H9 (cell line): ENCODE results near the gene LHX4. TPM values are rescaled to one million over a fixed set of nuclear protein-coding genes. Genes with fewer than 3 reads are reported as not detected.
A peak's percentile ranks its signal among the peaks of the same experiment; 100 is the strongest.

Experiments
- DNase-seq: peaks from one replicate; pipeline ENCODE4 v3.0.0-alpha.2; 2017
- H2AFZ ChIP-seq: one replicate; pipeline ENCODE4 v1.6.1; 2013; ENCODE audit warnings: mild to moderate bottlenecking, low read length, control low read depth, moderate library complexity
- H2AK5ac ChIP-seq: 2 replicates; pipeline ENCODE4 v1.6.1; 2013; ENCODE audit warnings: low read length, control low read depth, mixed read lengths; ENCODE audit not compliant: insufficient read length
- H2BK120ac ChIP-seq: one replicate; pipeline ENCODE4 v1.6.1; 2013; ENCODE audit warnings: low read depth, mild to moderate bottlenecking, low read length, control low read depth, inconsistent platforms; ENCODE audit not compliant: poor library complexity, severe bottlenecking
- H2BK12ac ChIP-seq: 2 replicates; pipeline ENCODE4 v1.6.1; 2013; ENCODE audit warnings: low read length, control low read depth, mixed read lengths, low read depth; ENCODE audit not compliant: insufficient read length
- H2BK15ac ChIP-seq: 2 replicates; pipeline ENCODE4 v1.6.1; 2013; ENCODE audit warnings: low read depth, low read length, control low read depth
- H2BK20ac ChIP-seq: one replicate; pipeline ENCODE4 v1.6.1; 2013; ENCODE audit warnings: low read depth, mild to moderate bottlenecking, low read length, control low read depth, inconsistent platforms; ENCODE audit not compliant: poor library complexity, severe bottlenecking
- H2BK5ac ChIP-seq: 2 replicates; pipeline ENCODE4 v1.6.1; 2013; ENCODE audit warnings: low read length, control low read depth, mixed read lengths; ENCODE audit not compliant: insufficient read length
- H3K14ac ChIP-seq: 2 replicates; pipeline ENCODE4 v1.6.1; 2013; ENCODE audit warnings: low read length, control low read depth; ENCODE audit not compliant: insufficient read depth
- H3K18ac ChIP-seq: 2 replicates; pipeline ENCODE4 v1.6.1; 2013; ENCODE audit warnings: low read depth, mild to moderate bottlenecking, mixed read lengths, low read length, control low read depth; ENCODE audit not compliant: insufficient read length
- H3K23ac ChIP-seq: 2 replicates; pipeline ENCODE4 v1.6.1; 2013; ENCODE audit warnings: low read length, control low read depth, mixed read lengths, low read depth; ENCODE audit not compliant: insufficient read length
- H3K23me2 ChIP-seq: 2 replicates; pipeline ENCODE4 v1.6.1; 2013; ENCODE audit warnings: low read depth, mild to moderate bottlenecking, mixed read lengths, low read length, control low read depth; ENCODE audit not compliant: insufficient read length, poor library complexity, severe bottlenecking
- H3K27ac ChIP-seq: 2 replicates; pipeline ENCODE4 v1.5.1; 2013; ENCODE audit warnings: low read length, control low read depth, mixed read lengths, low read depth; ENCODE audit not compliant: insufficient read length
- H3K27me3 ChIP-seq: 2 replicates; pipeline ENCODE4 v1.6.1; 2013; ENCODE audit warnings: low read length, control low read depth, inconsistent platforms; ENCODE audit not compliant: insufficient read depth
- H3K4ac ChIP-seq: 2 replicates; pipeline ENCODE4 v1.6.1; 2013; ENCODE audit warnings: low read depth, mild to moderate bottlenecking, control low read depth, inconsistent platforms, low read length, moderate library complexity
- H3K4me1 ChIP-seq: 2 replicates; pipeline ENCODE4 v1.6.1; 2013; ENCODE audit warnings: low read length, control low read depth, inconsistent platforms; ENCODE audit not compliant: insufficient read depth
- H3K4me2 ChIP-seq: 2 replicates; pipeline ENCODE4 v1.6.1; 2013; ENCODE audit warnings: low read length, control low read depth, mixed read lengths; ENCODE audit not compliant: insufficient read length, insufficient read depth
- H3K56ac ChIP-seq: 2 replicates; pipeline ENCODE4 v1.6.1; 2013; ENCODE audit warnings: low read depth, mild to moderate bottlenecking, mixed read lengths, low read length, control low read depth; ENCODE audit not compliant: insufficient read length
- H3K79me1 ChIP-seq: 2 replicates; pipeline ENCODE4 v1.6.1; 2013; ENCODE audit warnings: low read depth, mild to moderate bottlenecking, moderate library complexity, low read length, control low read depth, inconsistent platforms; ENCODE audit not compliant: insufficient read depth, poor library complexity, severe bottlenecking
- H3K79me2 ChIP-seq: 2 replicates; pipeline ENCODE4 v1.6.1; 2013; ENCODE audit warnings: low read length, control low read depth, inconsistent platforms; ENCODE audit not compliant: insufficient read depth
- H3K9ac ChIP-seq: 2 replicates; pipeline ENCODE4 v1.6.1; 2013; ENCODE audit warnings: low read length, control low read depth, mixed read lengths; ENCODE audit not compliant: insufficient read length; ENCODE audit errors: extremely low read depth
- H3K9me3 ChIP-seq: one replicate; pipeline ENCODE4 v1.6.1; 2013; ENCODE audit warnings: low read depth, low read length, inconsistent platforms; ENCODE audit not compliant: control insufficient read depth
- H3T11ph ChIP-seq: one replicate; pipeline ENCODE4 v1.6.1; 2013; ENCODE audit warnings: mild to moderate bottlenecking, low read length, control low read depth, inconsistent platforms
- H4K20me1 ChIP-seq: one replicate; pipeline ENCODE4 v1.6.1; 2013; ENCODE audit not compliant: control insufficient read depth, insufficient read length, insufficient read depth
- H4K5ac ChIP-seq: 2 replicates; pipeline ENCODE4 v1.6.1; 2013; ENCODE audit warnings: low read depth, mild to moderate bottlenecking, mixed read lengths, low read length, control low read depth; ENCODE audit not compliant: insufficient read length
- H4K8ac ChIP-seq: replicated peaks from 2 replicates; pipeline ENCODE4 v1.6.1; 2013; ENCODE audit warnings: low read length, control low read depth, mixed read lengths, low read depth; ENCODE audit not compliant: insufficient read length
- H4K91ac ChIP-seq: 2 replicates; pipeline ENCODE4 v1.6.1; 2013; ENCODE audit warnings: low read depth, mild to moderate bottlenecking, moderate library complexity, mixed read lengths, low read length, control low read depth; ENCODE audit not compliant: insufficient read length
- H3K27ac Mint-ChIP-seq, 3 experiments: 2 replicates in 2 of 3; 3 replicates in 1 of 3; pipeline ENCODE4 v1.8.0; 2020 to 2021; ENCODE audit warnings: mixed read lengths in 3 of 3, mild to moderate bottlenecking in 1 of 3, moderate library complexity in 1 of 3
- H3K27me3 Mint-ChIP-seq: 2 replicates; pipeline ENCODE4 v1.8.0; 2021; ENCODE audit warnings: low read depth, mild to moderate bottlenecking, moderate library complexity, mixed read lengths
- H3K36me3 Mint-ChIP-seq, 3 experiments: 2 replicates in 2 of 3; 3 replicates in 1 of 3; pipeline ENCODE4 v1.8.0; 2020 to 2021; ENCODE audit warnings: low read depth in 3 of 3, mixed read lengths in 3 of 3; ENCODE audit not compliant: insufficient read depth in 1 of 3
- H3K4me1 Mint-ChIP-seq, 2 experiments: 2 replicates each; pipeline ENCODE4 v1.8.0; 2020; ENCODE audit warnings: mixed read lengths in 2 of 2
- H3K4me3 Mint-ChIP-seq, 2 experiments: 2 replicates in 1 of 2; 3 replicates in 1 of 2; pipeline ENCODE4 v1.8.0; 2020 to 2021; ENCODE audit warnings: mild to moderate bottlenecking in 2 of 2, mixed read lengths in 2 of 2, moderate library complexity in 1 of 2
- H3K9me3 Mint-ChIP-seq, 2 experiments: 2 replicates in 1 of 2; 3 replicates in 1 of 2; pipeline ENCODE4 v1.8.0; 2020; ENCODE audit warnings: mild to moderate bottlenecking in 2 of 2, mixed read lengths in 2 of 2, moderate library complexity in 1 of 2
- WGBS: extraction: QIAGEN DNeasy Blood & Tissue Kit; methylation state at CpG from one replicate; pipeline ENCODE4 v1.1.7; 2013; ENCODE audit warnings: missing lambda C conversion rate, low lambda C conversion rate, mixed read lengths; ENCODE audit not compliant: insufficient read length; ENCODE audit errors: extremely low coverage; 5-methylcytosine and 5-hydroxymethylcytosine counted together
- total RNA-seq: library from RNA; stranded (reverse); gene quantifications from 2 replicates; pipeline ENCODE4 v1.2.1, GENCODE V29; 2021
- TF ChIP-seq, protein P1 (sequence below): fragments of 200-600 bp; sonication (generic); conservative IDR thresholded peaks from 3 replicates; pipeline ENCODE4 v1.8.0; 2021; ENCODE audit warnings: antibody characterized with exemption, mild to moderate bottlenecking

The LHX4 gene
- total RNA-seq, 1 experiment from 2014 or later: 1.9 TPM

DNA sequence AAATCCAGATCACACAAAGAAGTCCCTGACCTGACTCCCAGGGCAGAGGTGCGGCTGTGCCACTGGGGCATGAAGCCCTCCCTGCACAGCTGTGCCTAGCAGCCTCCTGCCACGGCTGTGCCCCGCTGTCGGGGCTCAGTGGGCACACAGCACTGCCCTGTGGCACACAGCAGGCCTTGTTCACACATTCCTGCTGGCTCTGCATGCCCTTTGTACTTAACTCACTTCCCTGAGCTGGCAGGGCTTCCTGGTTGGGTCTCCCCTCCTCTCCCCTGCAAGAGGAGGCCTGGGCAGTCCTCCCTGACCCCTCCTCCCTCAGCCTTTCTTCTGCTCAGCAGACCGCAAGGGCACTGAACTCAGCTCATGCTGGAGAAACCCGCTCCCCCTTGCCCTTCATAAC is 14.8 kb downstream of the LHX4 start:
- H3K27ac ChIP-seq: no peak overlapping the region
- H4K8ac ChIP-seq: no peak overlapping the region
- no peak for DNase-seq
- Mint-ChIP-seq H3K36me3 (no peaks in the 10 kb centered on the region), H3K27me3 (peaks cover 22% of the 10 kb centered on the region), H3K4me1 (peaks cover 42 to 71% of the 10 kb centered on the region in 2 experiments), H3K4me3 (0 out of 5 replicates have a peak overlapping the region, but pooled peaks of 1 of the 2 experiments have one; percentile 25), H3K27ac (no peak overlapping the region), H3K9me3 (peaks cover 0 to 3% of the 10 kb centered on the region in 2 experiments; a peak in 1 of 5 replicates)
- H3K14ac ChIP-seq: no peak overlapping the region; the same call in 1 of the 2 replicates
- H4K91ac ChIP-seq: no peak overlapping the region
- no peak overlapping the region for H3T11ph ChIP-seq
- H3K4me1 ChIP-seq: peaks cover 5% of the 10 kb centered on the region; the same call in 1 of the 2 replicates
- no peak overlapping the region for H3K23ac ChIP-seq
- WGBS: no CpG with 5 or more reads among the region's 6 CpGs
- no peak overlapping the region for H3K4ac ChIP-seq
- H2BK120ac ChIP-seq: no peak overlapping the region
- H3K4me2 ChIP-seq: no peak overlapping the region
- no peaks in the 10 kb centered on the region for H3K27me3 ChIP-seq
- no peak overlapping the region for H4K5ac ChIP-seq
- no peak overlapping the region for H2BK12ac ChIP-seq
- no peak overlapping the region for H2BK15ac ChIP-seq
- no peak overlapping the region for H2BK20ac ChIP-seq
- no peaks in the 10 kb centered on the region for H3K79me1 ChIP-seq
- no peak overlapping the region for H2AK5ac ChIP-seq
- TF ChIP-seq, protein P1, sequence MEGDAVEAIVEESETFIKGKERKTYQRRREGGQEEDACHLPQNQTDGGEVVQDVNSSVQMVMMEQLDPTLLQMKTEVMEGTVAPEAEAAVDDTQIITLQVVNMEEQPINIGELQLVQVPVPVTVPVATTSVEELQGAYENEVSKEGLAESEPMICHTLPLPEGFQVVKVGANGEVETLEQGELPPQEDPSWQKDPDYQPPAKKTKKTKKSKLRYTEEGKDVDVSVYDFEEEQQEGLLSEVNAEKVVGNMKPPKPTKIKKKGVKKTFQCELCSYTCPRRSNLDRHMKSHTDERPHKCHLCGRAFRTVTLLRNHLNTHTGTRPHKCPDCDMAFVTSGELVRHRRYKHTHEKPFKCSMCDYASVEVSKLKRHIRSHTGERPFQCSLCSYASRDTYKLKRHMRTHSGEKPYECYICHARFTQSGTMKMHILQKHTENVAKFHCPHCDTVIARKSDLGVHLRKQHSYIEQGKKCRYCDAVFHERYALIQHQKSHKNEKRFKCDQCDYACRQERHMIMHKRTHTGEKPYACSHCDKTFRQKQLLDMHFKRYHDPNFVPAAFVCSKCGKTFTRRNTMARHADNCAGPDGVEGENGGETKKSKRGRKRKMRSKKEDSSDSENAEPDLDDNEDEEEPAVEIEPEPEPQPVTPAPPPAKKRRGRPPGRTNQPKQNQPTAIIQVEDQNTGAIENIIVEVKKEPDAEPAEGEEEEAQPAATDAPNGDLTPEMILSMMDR: no peak
- no peak overlapping the region for H3K56ac ChIP-seq
- no peaks in the 10 kb centered on the region for H4K20me1 ChIP-seq
- H3K79me2 ChIP-seq: no peaks in the 10 kb centered on the region
- H2AFZ ChIP-seq: no peak overlapping the region
- no peak overlapping the region for H2BK5ac ChIP-seq
- no peaks in the 10 kb centered on the region for H3K9me3 ChIP-seq
- H3K18ac ChIP-seq: no peak overlapping the region
- H3K23me2 ChIP-seq: no peaks in the 10 kb centered on the region
- H3K9ac ChIP-seq: no peak overlapping the region
